ENCODE results near the gene CCDC27. TPM values are rescaled to one million over a fixed set of nuclear protein-coding genes. Genes with fewer than 3 reads are reported as not detected.

The CCDC27 gene
- total RNA-seq, 1 experiment from 2014 or later: not detected

- Histone ChIP-seq H3K27me3 (ENCODE audit: control insufficient read depth, insufficient read depth, low read length) (no peaks in the 10 kb centered on the region), H3K4me3 (ENCODE audit: low read depth in 2 of 2, low read length in 2 of 2) (no peak overlapping the region), H3K9me3 (ENCODE audit: control insufficient read depth, insufficient read depth, low read depth, low read length) (no peaks in the 10 kb centered on the region), H3K36me3 (ENCODE audit: control insufficient read depth, insufficient read depth, low read length) (no peaks in the 10 kb centered on the region; the same call in 1 of the 2 replicates), H3K4me1 (ENCODE audit: control insufficient read depth, insufficient read depth, low read length) (no peaks in the 10 kb centered on the region; the same call in none of the 2 replicates), H3K27ac (ENCODE audit: low read length) (no peak overlapping the region)
- ATAC-seq (no peak), DNase-seq (ENCODE audit: low read depth, low spot score) (no peak)
- ChIA-PET POLR2A (no interaction called here), CTCF (no interaction called here)
- in situ Hi-C loops (cut with HindIII; ENCODE audit: low pct_unique_long_range_greater_than_20kb, low sequenced_read_pairs): no loop called here
- BruUV-seq (replicated peaks): no TSS peak
- intact Hi-C loops (cut with micrococcal nuclease; ENCODE audit: unreplicated experiment): no loop called here
- no peak for TF ChIP-seq SIN3A (IDR thresholded peaks at IDR 0.05; ENCODE audit: borderline replicate concordance, insufficient read depth, low read depth, low read length)
- TF ChIP-seq, protein P1, sequence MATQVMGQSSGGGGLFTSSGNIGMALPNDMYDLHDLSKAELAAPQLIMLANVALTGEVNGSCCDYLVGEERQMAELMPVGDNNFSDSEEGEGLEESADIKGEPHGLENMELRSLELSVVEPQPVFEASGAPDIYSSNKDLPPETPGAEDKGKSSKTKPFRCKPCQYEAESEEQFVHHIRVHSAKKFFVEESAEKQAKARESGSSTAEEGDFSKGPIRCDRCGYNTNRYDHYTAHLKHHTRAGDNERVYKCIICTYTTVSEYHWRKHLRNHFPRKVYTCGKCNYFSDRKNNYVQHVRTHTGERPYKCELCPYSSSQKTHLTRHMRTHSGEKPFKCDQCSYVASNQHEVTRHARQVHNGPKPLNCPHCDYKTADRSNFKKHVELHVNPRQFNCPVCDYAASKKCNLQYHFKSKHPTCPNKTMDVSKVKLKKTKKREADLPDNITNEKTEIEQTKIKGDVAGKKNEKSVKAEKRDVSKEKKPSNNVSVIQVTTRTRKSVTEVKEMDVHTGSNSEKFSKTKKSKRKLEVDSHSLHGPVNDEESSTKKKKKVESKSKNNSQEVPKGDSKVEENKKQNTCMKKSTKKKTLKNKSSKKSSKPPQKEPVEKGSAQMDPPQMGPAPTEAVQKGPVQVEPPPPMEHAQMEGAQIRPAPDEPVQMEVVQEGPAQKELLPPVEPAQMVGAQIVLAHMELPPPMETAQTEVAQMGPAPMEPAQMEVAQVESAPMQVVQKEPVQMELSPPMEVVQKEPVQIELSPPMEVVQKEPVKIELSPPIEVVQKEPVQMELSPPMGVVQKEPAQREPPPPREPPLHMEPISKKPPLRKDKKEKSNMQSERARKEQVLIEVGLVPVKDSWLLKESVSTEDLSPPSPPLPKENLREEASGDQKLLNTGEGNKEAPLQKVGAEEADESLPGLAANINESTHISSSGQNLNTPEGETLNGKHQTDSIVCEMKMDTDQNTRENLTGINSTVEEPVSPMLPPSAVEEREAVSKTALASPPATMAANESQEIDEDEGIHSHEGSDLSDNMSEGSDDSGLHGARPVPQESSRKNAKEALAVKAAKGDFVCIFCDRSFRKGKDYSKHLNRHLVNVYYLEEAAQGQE (IDR thresholded peaks at IDR 0.05; ENCODE audit: insufficient read depth in 1 of 2, low read depth in 2 of 2, low read length in 1 of 2): no peak
Observed at GRCh38 chr1:3740752-3741151, 11.5 kb upstream of the CCDC27 start.

GRCh38 chr1:3741566-3742438 lies 10.4 kb upstream of the CCDC27 start:
- no peaks in the 10 kb centered on the region for H3K9me3 ChIP-seq (ENCODE audit: control insufficient read depth, insufficient read depth, low read depth, low read length)
- no peaks in the 10 kb centered on the region; the same call in 1 of the 2 replicates for H3K36me3 ChIP-seq (ENCODE audit: control insufficient read depth, insufficient read depth, low read length)
- peaks cover 6% of the 10 kb centered on the region for H3K4me1 ChIP-seq (ENCODE audit: control insufficient read depth, insufficient read depth, low read length)
- ATAC-seq (no peak), DNase-seq (ENCODE audit: low read depth, low spot score) (no peak)
- intact Hi-C loops (cut with micrococcal nuclease; ENCODE audit: unreplicated experiment): no loop called here
- H3K27ac ChIP-seq (ENCODE audit: low read length): no peak overlapping the region
- ChIA-PET POLR2A (no interaction called here), CTCF (no interaction called here)
- TF ChIP-seq SIN3A (IDR thresholded peaks at IDR 0.05; ENCODE audit: borderline replicate concordance, insufficient read depth, low read depth, low read length): no peak
- TF ChIP-seq POLR2AphosphoS5 (IDR thresholded peaks at IDR 0.05; ENCODE audit: low read depth, low read length): no peak
- TF ChIP-seq, protein P1 (IDR thresholded peaks at IDR 0.05; ENCODE audit: insufficient read depth in 1 of 2, low read depth in 2 of 2, low read length in 1 of 2): no peak
- TF ChIP-seq CTCF (IDR thresholded peaks at IDR 0.05): no peak
- TF ChIP-seq TCF7L2 (IDR thresholded peaks at IDR 0.05; ENCODE audit: low read depth, low read length): no peak
- H3K27me3 ChIP-seq (ENCODE audit: control insufficient read depth, insufficient read depth, low read length): no peaks in the 10 kb centered on the region
- no peak overlapping the region for H3K4me3 ChIP-seq (ENCODE audit: low read depth in 2 of 2, low read length in 2 of 2)
- no TSS peak for BruUV-seq (replicated peaks)
- in situ Hi-C loops (cut with HindIII; ENCODE audit: low pct_unique_long_range_greater_than_20kb, low sequenced_read_pairs): no loop called here
